ES-I3 (cell line): ENCODE results near the gene STPG2.
"Not testable (repeated sequence)": the region's sequence is repeated elsewhere in the genome, so short reads cannot be mapped to it uniquely, and the experiment has no call there.

Experiments
- H3K36me3 ChIP-seq: 2 replicates; pipeline ENCODE4 v1.6.1; 2013; ENCODE audit warnings: mild to moderate bottlenecking, low read length, control low read depth, moderate library complexity; ENCODE audit not compliant: insufficient read depth
- H3K4me1 ChIP-seq: 2 replicates; pipeline ENCODE4 v1.6.1; 2013; ENCODE audit warnings: mild to moderate bottlenecking, control low read depth, low read length; ENCODE audit not compliant: insufficient read depth
- H3K9ac ChIP-seq: 2 replicates; pipeline ENCODE4 v1.6.1; 2013; ENCODE audit warnings: low read depth, mild to moderate bottlenecking, low read length, moderate library complexity
- H3K9me3 ChIP-seq: 2 replicates; pipeline ENCODE4 v1.6.1; 2013; ENCODE audit warnings: mild to moderate bottlenecking, low read length, moderate library complexity; ENCODE audit not compliant: control insufficient read depth, insufficient read depth

STPG2 gene

DNA sequence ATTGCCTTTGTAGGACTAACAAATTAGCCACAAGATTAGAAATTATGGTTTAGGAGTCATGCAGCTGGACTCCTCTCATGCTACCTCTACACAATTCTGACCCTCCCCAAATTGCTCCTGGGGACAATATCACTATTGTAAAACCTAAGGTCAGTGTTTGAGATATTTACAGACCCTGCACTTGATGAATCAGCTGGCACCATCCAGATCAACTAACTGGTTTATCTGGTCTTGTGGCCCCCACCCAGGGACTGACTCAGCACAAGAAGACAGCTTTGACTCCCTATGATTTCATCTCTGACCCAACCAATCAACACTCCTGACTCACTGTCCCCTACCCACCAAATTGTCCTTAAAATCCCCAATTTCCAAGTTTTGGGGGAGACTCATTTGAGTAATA lies 192.4 kb downstream of the STPG2 start:
- no peaks in the 10 kb centered on the region; the same call in none of the 2 replicates for H3K9me3 ChIP-seq
- no peaks in the 10 kb centered on the region for H3K4me1 ChIP-seq
- H3K36me3 ChIP-seq = no peaks in the 10 kb centered on the region
- H3K9ac ChIP-seq = no peak overlapping the region

DNA sequence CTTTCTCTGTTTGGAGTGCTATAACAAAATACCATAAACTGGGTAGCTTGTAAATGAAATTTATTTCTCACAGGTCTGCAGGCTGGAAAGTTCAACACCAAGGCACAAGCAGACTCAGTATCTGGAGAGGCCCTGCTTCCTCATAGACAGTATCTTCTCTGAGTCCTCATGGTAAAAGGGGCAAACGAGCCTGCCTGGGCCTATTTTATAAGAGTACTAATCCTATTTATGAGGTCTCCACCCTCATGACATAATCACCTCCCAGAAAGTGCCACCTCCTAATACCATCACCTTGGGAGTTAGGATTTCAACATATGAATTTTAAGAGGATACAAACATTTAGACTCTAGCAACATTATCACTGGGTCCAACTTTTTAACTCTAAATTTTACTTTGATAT lies 200.3 kb downstream of the STPG2 start:
- no peaks in the 10 kb centered on the region for H3K4me1 ChIP-seq
- H3K9ac ChIP-seq = no peak overlapping the region
- no peaks in the 10 kb centered on the region; the same call in 1 of the 2 replicates for H3K9me3 ChIP-seq
- no peaks in the 10 kb centered on the region for H3K36me3 ChIP-seq

DNA sequence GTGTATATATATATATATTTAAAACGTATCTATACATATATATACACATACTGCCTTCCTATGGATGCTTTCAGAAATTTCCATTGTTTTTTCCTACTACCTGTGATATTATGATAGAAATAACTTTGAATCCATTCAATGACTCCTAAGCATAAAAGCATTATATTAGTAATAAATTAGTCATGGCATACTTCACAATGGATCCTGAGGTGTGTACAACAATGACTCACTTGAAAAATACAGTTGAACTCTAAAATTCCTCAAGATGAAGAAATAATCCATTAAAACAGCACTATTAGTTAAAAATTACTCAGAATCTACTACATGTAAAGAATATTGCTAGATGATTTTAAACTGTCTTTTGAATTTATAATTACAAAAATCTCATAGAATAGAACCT lies 201.1 kb downstream of the STPG2 start:
- Histone ChIP-seq H3K4me1 (no peaks in the 10 kb centered on the region), H3K9ac (no peak overlapping the region), H3K36me3 (no peaks in the 10 kb centered on the region), H3K9me3 (no peaks in the 10 kb centered on the region; the same call in 1 of the 2 replicates)

DNA sequence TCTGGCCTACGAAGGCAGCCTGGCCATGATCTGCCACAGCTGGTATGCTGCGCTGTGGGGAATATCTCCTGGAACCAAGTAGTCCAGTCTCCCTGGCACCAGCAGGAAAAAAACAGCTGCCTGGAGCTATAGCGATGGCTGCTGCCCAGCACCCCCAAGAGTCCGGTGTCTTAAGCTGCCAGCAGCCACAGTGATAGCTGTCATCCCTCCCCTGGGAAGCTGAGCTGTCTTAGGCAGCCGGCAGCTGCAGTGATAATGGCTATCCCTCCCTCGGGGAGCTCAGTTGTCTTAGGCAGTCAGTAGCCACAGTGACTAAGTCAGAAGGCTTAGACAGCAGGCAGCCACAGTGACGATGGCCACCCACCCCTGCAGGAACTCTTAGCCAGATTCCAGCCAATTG lies 205.1 kb downstream of the STPG2 start:
- Histone ChIP-seq H3K36me3 (no peaks in the 10 kb centered on the region), H3K9ac (no peak overlapping the region), H3K9me3 (no peaks in the 10 kb centered on the region; the same call in 1 of the 2 replicates), H3K4me1 (no peaks in the 10 kb centered on the region)

DNA sequence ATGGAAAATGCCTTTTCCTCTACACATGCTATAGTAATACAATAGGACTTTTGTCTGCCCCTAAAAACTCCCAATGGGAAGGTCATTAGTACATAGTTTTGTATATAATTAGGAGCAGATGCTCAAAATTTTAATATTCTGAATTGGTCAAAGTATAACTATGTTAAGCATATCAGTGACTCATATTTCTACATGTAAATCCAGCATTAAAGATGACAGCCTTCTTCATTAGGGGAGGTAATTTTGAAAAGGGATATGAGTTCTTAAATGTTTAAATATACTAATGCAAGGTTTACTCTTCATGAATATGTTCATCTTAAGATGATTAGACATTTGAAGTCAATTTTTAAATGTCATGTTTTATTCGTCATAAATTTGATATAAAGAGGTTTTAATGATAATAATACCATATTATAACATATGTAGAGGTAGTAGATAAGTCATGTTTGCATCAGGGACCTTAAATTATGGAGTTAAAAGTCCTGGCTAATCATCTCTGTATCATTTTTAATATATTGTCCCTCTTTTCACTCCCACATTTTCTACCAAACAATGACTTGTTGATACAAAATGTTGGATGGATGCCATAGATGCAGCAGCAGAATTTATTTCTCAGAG lies 218.8 kb downstream of the STPG2 start:
- Histone ChIP-seq H3K36me3 (no peaks in the 10 kb centered on the region), H3K9ac (no peak overlapping the region), H3K9me3 (no peaks in the 10 kb centered on the region), H3K4me1 (no peaks in the 10 kb centered on the region)

DNA sequence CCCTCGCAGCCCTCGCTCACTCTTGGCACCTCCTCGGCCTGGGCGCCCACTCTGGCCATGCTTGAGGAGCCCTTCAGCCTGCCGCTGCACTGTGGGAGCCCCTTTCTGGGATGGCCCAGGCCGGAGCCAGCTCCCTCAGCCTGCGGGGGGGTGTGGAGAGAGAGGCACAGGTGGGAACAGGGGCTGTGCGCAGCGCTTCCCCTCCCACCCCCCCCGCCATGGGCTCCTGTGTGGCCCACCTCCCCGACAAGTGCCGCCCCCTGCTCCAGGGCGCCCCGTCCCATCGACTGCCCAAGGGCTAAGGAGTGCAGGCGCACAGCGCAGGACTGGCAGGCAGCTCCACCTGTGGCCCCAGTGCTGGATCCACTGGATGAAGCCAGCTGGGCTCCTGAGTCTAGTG lies 220.2 kb downstream of the STPG2 start:
- no peaks in the 10 kb centered on the region for H3K9me3 ChIP-seq
- no peaks in the 10 kb centered on the region for H3K4me1 ChIP-seq
- H3K36me3 ChIP-seq = no peaks in the 10 kb centered on the region
- H3K9ac ChIP-seq = no peak overlapping the region

DNA sequence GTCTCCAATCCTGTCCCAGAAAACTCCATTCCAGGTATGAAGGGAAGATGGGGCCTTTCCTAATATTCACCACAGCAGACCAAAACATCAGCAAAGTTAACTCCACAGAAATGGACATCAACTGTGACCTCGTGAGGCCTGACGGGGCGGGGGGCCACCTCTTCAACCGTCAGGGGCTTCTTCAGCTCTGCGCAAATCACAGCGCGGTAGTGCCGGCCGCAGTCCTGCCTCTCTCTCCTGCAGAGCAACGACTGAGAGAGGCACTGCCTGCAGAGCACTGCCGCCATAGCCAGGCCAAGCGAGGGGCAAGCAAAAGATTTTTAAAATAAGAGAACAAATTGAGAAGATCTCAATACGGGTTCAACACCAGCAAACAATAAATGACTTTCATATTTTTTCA lies 226.2 kb downstream of the STPG2 start:
- H3K36me3 ChIP-seq = no peaks in the 10 kb centered on the region
- no peaks in the 10 kb centered on the region for H3K9me3 ChIP-seq
- H3K9ac ChIP-seq = no peak overlapping the region
- no peaks in the 10 kb centered on the region for H3K4me1 ChIP-seq

DNA sequence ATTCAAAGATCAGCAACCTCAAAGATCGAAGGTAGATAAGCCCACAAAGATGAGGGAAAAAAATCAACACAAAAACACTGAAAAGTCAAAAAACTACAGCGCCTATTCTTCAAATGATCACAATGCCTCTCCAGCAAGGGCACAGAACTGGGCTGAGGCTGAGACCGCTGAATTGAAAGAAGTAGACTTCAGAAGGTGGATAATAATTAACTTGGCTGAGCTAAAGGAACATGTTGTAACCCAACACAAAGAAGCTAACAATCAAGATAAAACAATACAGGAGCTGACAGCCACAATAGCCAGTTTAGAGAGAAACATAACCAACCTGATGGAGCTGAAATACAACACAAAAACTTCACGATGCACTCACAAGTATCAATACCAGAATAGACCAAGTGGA lies 231.1 kb downstream of the STPG2 start:
- no peaks in the 10 kb centered on the region for H3K36me3 ChIP-seq
- H3K4me1 ChIP-seq = no peaks in the 10 kb centered on the region
- no peaks in the 10 kb centered on the region for H3K9me3 ChIP-seq

DNA sequence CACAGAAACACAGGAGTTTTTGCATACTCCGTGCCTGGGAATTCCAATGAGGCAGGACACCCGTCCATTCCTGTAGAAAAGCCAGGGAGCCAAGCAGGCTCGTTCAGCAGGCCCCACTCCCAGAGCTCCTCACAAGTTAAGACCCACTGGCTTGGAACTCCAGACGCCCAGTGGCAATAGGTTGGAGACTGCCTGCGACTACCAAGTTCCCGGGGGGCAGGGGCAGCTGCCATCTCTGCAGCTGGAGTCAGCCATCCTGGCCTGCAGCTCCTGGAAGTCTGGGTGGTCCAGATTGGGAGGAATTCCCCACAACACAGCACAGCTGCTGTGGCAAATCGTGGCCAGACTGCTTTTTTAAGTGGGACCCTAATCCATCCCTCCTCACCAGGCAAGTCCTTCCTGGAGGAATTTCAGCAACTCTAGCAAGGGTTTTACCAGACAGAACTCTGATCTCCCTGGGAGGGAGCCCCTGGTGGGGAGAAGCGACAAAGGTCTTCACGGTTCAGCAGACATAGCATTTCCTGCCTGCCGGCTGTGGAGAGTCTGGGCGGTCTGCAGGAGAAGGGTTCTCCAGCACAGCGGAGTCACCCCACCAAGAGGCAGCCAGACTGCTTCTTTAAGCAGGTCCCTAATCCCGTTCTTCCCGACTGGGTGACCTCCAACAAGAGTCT lies 231.9 kb downstream of the STPG2 start:
- H3K9ac ChIP-seq = no peak overlapping the region
- no peaks in the 10 kb centered on the region for H3K36me3 ChIP-seq
- no peaks in the 10 kb centered on the region for H3K4me1 ChIP-seq
- no peaks in the 10 kb centered on the region for H3K9me3 ChIP-seq

More for the DNA sequence above, 231.1 kb downstream of the STPG2 start:
- no peak overlapping the region for H3K9ac ChIP-seq

DNA sequence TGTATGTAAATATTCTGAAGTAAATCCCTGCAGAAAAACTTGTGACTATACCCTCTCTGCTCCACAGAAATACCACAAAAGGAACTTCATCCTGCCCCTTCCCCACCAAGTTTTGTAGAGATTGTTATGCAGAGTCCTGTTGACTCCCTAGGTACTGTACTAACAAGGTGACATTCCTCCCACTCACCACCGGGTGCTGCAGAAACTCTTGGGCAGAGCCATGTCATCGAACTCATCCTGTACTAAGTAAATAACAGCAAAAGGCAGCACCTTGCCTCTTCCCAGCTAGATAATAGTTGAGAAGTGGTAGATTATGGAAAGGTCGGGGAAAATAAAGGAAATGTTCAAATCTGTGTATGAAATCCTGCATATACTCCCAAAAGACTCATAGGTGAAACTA lies 233.3 kb downstream of the STPG2 start:
- Histone ChIP-seq H3K4me1 (no peaks in the 10 kb centered on the region), H3K9me3 (no peaks in the 10 kb centered on the region), H3K36me3 (no peaks in the 10 kb centered on the region), H3K9ac (no peak overlapping the region)

DNA sequence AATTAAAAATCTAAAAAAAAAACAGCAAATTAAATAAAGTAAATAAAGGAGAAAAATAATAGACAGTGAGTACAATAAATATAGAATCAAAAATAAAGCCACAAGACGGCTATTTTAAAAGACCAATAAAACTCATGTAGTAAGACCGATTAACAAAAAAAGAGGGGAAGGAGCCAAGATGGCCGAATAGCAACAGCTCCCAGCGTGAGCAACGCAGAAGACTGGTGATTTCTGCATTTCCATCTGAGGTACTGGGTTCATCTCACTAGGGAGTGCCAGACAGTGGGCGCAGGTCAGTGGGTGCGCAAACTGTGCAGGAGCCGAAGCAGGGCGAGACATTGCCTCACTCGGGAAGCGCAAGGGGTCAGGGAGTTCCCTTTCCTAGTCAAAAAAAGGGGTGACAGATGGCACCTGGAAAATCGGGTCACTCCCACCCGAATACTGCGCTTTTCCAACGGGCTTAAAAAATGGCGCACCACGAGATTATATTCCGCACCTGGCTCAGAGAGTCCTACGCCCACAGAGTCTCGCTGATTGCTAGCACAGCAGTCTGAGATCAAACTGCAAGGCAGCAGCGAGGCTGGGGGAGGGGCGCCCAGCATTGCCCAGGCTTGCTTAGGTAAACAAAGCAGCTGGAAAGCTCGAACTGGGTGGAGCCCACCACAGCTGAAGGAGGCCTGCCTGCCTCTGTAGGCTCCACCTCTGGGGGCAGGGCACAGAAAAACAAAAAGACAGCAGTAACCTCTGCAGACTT lies 239.7 kb downstream of the STPG2 start:
- H3K36me3 ChIP-seq, H3K4me1 ChIP-seq, H3K9me3 ChIP-seq: not testable (repeated sequence)
- peak overlapping the region; percentile 56 for H3K9ac ChIP-seq

DNA sequence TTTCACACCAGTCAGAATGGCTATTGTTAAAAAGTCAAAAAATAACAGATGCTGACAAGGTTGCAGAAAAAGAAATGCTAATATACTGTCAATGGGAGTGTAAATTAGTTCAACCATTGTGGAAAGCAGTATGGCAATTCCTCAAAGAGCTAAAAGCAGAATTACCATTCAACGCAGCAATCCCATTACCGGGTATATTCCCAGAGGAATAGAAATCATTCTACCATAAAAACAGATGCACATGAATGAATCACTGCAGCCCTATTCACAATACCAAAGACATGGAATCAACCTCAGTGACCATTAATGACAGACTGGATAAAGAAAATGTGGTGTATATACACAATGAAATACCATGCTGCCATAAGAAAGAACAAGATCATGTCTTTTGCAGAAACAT lies 243.0 kb downstream of the STPG2 start:
- Histone ChIP-seq H3K4me1 (peaks cover 7% of the 10 kb centered on the region; the same call in 1 of the 2 replicates), H3K9ac (no peak overlapping the region), H3K9me3 (no peaks in the 10 kb centered on the region), H3K36me3 (no peaks in the 10 kb centered on the region)

DNA sequence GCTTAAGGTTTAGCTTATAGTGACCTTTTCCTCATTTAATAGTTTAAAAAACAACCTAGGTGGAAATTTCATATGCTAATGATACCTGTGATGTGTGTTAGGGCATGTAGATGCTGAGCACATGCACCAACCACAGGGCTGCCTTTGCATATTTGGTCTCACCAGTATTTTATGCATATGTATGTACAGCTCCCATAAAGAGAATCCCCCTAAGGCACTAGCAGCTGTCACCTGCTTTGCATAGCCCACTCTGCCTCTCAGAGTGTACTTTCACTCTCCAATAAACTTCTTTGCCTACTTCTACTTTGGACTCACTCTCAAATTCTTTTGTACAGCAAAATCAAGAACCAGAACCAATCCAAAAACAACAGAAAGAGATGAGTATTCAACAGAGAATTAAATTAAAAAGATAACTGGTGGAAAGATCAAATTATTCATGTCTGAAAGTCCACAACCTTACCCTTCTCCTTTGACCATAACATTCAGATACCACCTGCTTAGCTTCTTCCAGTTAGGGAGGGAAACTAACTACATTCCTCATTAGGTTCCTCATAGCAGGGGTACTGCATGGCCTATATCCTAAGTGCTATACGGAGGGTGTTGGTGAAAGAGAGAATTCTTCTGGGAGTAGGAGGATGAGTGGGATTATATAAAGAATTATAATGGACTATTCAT lies 250.5 kb downstream of the STPG2 start:
- no peaks in the 10 kb centered on the region for H3K4me1 ChIP-seq
- no peaks in the 10 kb centered on the region for H3K9me3 ChIP-seq
- H3K36me3 ChIP-seq = no peaks in the 10 kb centered on the region
- H3K9ac ChIP-seq = no peak overlapping the region

DNA sequence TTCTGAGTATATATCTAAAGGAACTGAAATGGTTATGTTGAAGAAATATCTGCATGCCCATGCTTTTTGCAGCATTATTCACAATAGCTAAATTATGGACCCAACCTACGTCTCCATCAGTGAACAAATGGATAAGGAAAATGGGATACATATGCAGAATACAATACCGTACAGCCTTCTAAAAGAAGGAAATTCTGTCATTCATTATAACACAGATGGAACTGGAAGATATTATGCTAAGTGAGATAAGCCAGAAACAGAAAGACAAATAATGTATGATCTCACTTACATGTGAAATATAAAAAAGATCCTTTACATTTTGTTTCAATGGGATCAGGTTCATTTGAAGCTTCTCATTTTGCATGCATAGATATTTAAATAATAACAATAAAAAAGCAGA lies 263.3 kb downstream of the STPG2 start:
- Histone ChIP-seq H3K36me3 (no peaks in the 10 kb centered on the region), H3K4me1 (no peaks in the 10 kb centered on the region), H3K9me3 (no peaks in the 10 kb centered on the region), H3K9ac (no peak overlapping the region)
